ENCODE results near the gene EPB41L3.

EPB41L3 gene

DNA sequence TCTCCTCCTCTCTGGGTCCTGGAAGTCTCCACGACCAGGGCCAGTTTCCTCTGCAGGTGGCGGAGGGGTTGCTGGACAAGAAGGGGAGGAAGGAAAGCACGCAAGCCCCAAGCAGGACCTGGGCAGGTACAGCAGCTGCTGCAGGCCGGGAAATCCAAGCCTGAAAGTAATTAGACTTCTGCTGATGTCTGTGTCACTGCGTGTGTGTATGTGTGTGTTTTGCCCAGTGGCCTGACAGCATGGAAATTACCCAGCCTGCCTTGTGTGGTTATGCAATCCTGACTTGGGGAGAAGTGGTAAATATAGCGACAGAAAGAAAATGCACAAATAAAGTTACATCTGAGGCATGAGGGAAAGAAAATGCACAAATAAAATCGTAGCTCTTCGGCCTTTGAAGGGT, 126.5 kb downstream of the EPB41L3 start:
- TF ChIP-seq, protein P1, sequence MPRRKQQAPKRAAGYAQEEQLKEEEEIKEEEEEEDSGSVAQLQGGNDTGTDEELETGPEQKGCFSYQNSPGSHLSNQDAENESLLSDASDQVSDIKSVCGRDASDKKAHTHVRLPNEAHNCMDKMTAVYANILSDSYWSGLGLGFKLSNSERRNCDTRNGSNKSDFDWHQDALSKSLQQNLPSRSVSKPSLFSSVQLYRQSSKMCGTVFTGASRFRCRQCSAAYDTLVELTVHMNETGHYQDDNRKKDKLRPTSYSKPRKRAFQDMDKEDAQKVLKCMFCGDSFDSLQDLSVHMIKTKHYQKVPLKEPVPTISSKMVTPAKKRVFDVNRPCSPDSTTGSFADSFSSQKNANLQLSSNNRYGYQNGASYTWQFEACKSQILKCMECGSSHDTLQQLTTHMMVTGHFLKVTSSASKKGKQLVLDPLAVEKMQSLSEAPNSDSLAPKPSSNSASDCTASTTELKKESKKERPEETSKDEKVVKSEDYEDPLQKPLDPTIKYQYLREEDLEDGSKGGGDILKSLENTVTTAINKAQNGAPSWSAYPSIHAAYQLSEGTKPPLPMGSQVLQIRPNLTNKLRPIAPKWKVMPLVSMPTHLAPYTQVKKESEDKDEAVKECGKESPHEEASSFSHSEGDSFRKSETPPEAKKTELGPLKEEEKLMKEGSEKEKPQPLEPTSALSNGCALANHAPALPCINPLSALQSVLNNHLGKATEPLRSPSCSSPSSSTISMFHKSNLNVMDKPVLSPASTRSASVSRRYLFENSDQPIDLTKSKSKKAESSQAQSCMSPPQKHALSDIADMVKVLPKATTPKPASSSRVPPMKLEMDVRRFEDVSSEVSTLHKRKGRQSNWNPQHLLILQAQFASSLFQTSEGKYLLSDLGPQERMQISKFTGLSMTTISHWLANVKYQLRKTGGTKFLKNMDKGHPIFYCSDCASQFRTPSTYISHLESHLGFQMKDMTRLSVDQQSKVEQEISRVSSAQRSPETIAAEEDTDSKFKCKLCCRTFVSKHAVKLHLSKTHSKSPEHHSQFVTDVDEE (CRISPR knock-in tag; IDR thresholded peaks at IDR 0.05): no peak
- TF ChIP-seq BACH2 (CRISPR knock-in tag; IDR thresholded peaks at IDR 0.05; ENCODE audit: borderline replicate concordance): no peak
- TF ChIP-seq, protein P2, sequence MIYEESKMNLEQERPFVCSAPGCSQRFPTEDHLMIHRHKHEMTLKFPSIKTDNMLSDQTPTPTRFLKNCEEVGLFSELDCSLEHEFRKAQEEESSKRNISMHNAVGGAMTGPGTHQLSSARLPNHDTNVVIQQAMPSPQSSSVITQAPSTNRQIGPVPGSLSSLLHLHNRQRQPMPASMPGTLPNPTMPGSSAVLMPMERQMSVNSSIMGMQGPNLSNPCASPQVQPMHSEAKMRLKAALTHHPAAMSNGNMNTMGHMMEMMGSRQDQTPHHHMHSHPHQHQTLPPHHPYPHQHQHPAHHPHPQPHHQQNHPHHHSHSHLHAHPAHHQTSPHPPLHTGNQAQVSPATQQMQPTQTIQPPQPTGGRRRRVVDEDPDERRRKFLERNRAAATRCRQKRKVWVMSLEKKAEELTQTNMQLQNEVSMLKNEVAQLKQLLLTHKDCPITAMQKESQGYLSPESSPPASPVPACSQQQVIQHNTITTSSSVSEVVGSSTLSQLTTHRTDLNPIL (CRISPR knock-in tag; IDR thresholded peaks at IDR 0.05; ENCODE audit: low read depth): no peak
- ATAC-seq: no peak

DNA sequence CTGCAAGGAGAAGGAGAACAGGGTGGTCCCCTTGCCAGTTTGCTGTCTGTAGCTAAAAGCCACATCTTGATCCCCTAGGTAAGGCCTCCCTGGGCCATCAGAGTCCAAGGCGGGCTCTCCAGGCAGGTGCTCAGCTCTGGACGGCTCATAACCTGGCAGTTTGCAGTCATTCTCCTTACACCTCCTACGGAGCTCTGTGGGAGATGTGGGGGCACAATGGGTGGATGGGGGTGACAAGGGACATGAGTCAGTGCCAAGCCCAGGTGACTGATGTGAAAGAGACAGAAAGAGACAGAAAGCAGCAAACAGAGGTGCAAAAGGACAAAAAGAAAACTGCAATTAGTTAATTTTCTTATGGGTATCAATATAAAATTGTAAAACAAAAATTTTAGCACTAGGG, 127.7 kb downstream of the EPB41L3 start:
- no peak for TF ChIP-seq PPARA (CRISPR knock-in tag; IDR thresholded peaks at IDR 0.05; ENCODE audit: borderline replicate concordance)
- no peak for TF ChIP-seq GLIS3 (CRISPR knock-in tag; IDR thresholded peaks at IDR 0.05)
- TF ChIP-seq, protein P2 (CRISPR knock-in tag; IDR thresholded peaks at IDR 0.05; ENCODE audit: low read depth): no peak
- no peak for TF ChIP-seq ISL1 (CRISPR knock-in tag; IDR thresholded peaks at IDR 0.05)
- no peak for TF ChIP-seq ZNF70 (CRISPR knock-in tag; IDR thresholded peaks at IDR 0.05)
- no peak for TF ChIP-seq ZNF565 (CRISPR knock-in tag; conservative IDR thresholded peaks at IDR 0.05; ENCODE audit: low read depth)
- no peak for ATAC-seq

DNA sequence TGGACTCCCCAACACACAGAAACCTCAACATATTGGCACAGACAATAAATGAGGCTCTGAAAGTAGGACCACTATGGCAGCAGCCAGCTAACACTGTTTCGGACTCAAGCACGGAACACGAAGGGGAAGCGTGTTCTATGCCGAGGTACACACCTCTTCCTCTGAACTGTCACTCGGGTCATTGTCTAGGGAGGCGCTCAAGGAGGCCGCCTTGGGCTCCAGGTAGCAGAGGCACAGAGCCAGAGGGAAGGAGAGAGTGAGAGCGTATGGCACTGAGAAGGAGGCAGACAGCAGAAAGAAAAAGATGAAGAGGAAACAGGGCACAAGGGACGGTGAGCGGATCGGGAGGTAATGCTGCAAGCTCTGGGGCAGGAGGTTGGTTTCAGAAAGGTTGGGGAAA, 128.1 kb downstream of the EPB41L3 start:
- TF ChIP-seq ZC3H10 (CRISPR knock-in tag; IDR thresholded peaks at IDR 0.05) (no peak), RARB (CRISPR knock-in tag; IDR thresholded peaks at IDR 0.05) (no peak), CSDC2 (CRISPR knock-in tag; IDR thresholded peaks at IDR 0.05) (no peak), ISL1 (CRISPR knock-in tag; IDR thresholded peaks at IDR 0.05) (no peak), ZNF70 (CRISPR knock-in tag; IDR thresholded peaks at IDR 0.05) (no peak), GLIS3 (CRISPR knock-in tag; IDR thresholded peaks at IDR 0.05) (no peak), TOX (CRISPR knock-in tag; IDR thresholded peaks at IDR 0.05; ENCODE audit: borderline replicate concordance) (no peak), ARNTL (CRISPR knock-in tag; IDR thresholded peaks at IDR 0.05; ENCODE audit: borderline replicate concordance, low read depth) (no peak), ZNF565 (CRISPR knock-in tag; conservative IDR thresholded peaks at IDR 0.05; ENCODE audit: low read depth) (no peak), ZFP30 (CRISPR knock-in tag; IDR thresholded peaks at IDR 0.05) (no peak), ZFP3 (CRISPR knock-in tag; IDR thresholded peaks at IDR 0.05) (no peak), TCF4 (CRISPR knock-in tag; IDR thresholded peaks at IDR 0.05; ENCODE audit: borderline replicate concordance) (no peak), PPARA (CRISPR knock-in tag; IDR thresholded peaks at IDR 0.05; ENCODE audit: borderline replicate concordance) (no peak), BACH2 (CRISPR knock-in tag; IDR thresholded peaks at IDR 0.05; ENCODE audit: borderline replicate concordance) (no peak), SNAI2 (CRISPR knock-in tag; IDR thresholded peaks at IDR 0.05) (no peak)
- TF ChIP-seq, protein P2 (CRISPR knock-in tag; IDR thresholded peaks at IDR 0.05; ENCODE audit: low read depth): no peak
- TF ChIP-seq, protein P3, sequence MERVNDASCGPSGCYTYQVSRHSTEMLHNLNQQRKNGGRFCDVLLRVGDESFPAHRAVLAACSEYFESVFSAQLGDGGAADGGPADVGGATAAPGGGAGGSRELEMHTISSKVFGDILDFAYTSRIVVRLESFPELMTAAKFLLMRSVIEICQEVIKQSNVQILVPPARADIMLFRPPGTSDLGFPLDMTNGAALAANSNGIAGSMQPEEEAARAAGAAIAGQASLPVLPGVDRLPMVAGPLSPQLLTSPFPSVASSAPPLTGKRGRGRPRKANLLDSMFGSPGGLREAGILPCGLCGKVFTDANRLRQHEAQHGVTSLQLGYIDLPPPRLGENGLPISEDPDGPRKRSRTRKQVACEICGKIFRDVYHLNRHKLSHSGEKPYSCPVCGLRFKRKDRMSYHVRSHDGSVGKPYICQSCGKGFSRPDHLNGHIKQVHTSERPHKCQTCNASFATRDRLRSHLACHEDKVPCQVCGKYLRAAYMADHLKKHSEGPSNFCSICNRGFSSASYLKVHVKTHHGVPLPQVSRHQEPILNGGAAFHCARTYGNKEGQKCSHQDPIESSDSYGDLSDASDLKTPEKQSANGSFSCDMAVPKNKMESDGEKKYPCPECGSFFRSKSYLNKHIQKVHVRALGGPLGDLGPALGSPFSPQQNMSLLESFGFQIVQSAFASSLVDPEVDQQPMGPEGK (CRISPR knock-in tag; IDR thresholded peaks at IDR 0.05; ENCODE audit: borderline replicate concordance): no peak
- TF ChIP-seq, protein P4, sequence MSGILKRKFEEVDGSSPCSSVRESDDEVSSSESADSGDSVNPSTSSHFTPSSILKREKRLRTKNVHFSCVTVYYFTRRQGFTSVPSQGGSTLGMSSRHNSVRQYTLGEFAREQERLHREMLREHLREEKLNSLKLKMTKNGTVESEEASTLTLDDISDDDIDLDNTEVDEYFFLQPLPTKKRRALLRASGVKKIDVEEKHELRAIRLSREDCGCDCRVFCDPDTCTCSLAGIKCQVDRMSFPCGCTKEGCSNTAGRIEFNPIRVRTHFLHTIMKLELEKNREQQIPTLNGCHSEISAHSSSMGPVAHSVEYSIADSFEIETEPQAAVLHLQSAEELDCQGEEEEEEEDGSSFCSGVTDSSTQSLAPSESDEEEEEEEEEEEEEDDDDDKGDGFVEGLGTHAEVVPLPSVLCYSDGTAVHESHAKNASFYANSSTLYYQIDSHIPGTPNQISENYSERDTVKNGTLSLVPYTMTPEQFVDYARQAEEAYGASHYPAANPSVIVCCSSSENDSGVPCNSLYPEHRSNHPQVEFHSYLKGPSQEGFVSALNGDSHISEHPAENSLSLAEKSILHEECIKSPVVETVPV (CRISPR knock-in tag; IDR thresholded peaks at IDR 0.05): no peak
- TF ChIP-seq, protein P5, sequence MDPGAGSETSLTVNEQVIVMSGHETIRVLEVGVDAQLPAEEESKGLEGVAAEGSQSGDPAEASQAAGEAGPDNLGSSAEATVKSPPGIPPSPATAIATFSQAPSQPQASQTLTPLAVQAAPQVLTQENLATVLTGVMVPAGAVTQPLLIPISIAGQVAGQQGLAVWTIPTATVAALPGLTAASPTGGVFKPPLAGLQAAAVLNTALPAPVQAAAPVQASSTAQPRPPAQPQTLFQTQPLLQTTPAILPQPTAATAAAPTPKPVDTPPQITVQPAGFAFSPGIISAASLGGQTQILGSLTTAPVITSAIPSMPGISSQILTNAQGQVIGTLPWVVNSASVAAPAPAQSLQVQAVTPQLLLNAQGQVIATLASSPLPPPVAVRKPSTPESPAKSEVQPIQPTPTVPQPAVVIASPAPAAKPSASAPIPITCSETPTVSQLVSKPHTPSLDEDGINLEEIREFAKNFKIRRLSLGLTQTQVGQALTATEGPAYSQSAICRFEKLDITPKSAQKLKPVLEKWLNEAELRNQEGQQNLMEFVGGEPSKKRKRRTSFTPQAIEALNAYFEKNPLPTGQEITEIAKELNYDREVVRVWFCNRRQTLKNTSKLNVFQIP (CRISPR knock-in tag; IDR thresholded peaks at IDR 0.05; ENCODE audit: borderline replicate concordance, low read depth): no peak
- no peak for ATAC-seq
